Measurements from ENCODE around the gene ADCY1. TPM values are rescaled to one million over a fixed set of nuclear protein-coding genes. Genes with fewer than 3 reads are reported as not detected.

Gene ADCY1
- total RNA-seq, 1 donor from 2014 or later = 9.9 TPM

DNA sequence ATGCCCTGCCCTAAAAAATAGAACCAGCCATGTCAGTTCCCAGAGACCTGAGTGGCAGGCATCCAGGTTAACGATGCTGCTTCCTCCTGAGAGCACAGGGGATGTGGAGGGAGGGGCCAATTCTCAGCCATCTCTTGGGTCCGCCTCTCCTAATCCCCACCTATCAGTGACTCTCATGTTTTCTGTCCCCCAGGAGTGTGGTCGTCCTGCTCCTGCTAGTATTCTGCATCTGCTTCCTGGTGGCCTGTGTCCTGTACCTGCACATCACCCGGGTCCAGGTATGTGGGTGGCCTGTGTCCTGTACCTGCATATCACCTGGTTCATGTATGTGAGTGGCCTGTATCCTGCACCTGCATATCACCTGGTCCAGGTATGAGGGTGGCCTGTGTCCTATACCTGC is 105.3 kb downstream of the ADCY1 start:
- Histone ChIP-seq H3K27ac (ENCODE audit: low read depth, low read length) (no peak overlapping the region), H3K9me3 (ENCODE audit: control insufficient read depth in 3 of 3, low read length in 3 of 3) (no peaks in the 10 kb centered on the region), H3K36me3 (ENCODE audit: control insufficient read depth in 3 of 3, insufficient read depth in 3 of 3, low read length in 3 of 3) (peaks cover 0 to 11% (median 5%) of the 10 kb centered on the region in 3 donors), H3K4me1 (ENCODE audit: control insufficient read depth in 3 of 3, insufficient read depth in 3 of 3, low read length in 3 of 3) (no peaks in the 10 kb centered on the region), H3K9ac (ENCODE audit: low read depth in 1 of 3, low read length in 3 of 3) (no peak overlapping the region), H3K27me3 (ENCODE audit: control insufficient read depth in 3 of 3, insufficient read depth in 3 of 3, low read length in 3 of 3) (no peaks in the 10 kb centered on the region), H3K4me3 (ENCODE audit: low read length in 3 of 3) (no peak overlapping the region)

DNA sequence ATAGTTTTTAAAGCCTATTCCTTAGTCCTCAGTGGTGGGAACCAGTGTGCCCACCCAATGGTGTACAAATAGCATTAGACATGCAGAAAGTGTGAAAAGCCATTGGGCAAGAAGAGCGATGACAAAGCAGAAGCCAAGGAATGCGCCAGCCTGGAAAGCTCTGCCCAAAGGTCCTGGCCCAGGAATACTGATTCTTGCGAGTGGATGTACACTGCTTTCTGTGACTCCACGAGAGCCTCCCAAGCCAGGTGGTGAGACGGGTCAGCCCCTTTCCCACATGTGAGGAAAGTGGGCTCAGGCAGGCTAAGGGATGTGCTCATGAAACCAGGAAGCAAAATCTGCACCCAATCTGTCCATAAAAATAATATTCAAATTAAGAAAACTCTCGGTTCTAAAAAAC is 106.6 kb downstream of the ADCY1 start:
- Histone ChIP-seq H3K9me3 (ENCODE audit: control insufficient read depth in 3 of 3, low read length in 3 of 3) (no peaks in the 10 kb centered on the region), H3K9ac (ENCODE audit: low read depth in 1 of 3, low read length in 3 of 3) (no peak overlapping the region), H3K4me1 (ENCODE audit: control insufficient read depth in 3 of 3, insufficient read depth in 3 of 3, low read length in 3 of 3) (no peaks in the 10 kb centered on the region), H3K27me3 (ENCODE audit: control insufficient read depth in 3 of 3, insufficient read depth in 3 of 3, low read length in 3 of 3) (no peaks in the 10 kb centered on the region), H3K36me3 (ENCODE audit: control insufficient read depth in 3 of 3, insufficient read depth in 3 of 3, low read length in 3 of 3) (peaks cover 0 to 11% (median 7%) of the 10 kb centered on the region in 3 donors), H3K4me3 (ENCODE audit: low read length in 3 of 3) (no peak overlapping the region), H3K27ac (ENCODE audit: low read depth, low read length) (no peak overlapping the region)

DNA sequence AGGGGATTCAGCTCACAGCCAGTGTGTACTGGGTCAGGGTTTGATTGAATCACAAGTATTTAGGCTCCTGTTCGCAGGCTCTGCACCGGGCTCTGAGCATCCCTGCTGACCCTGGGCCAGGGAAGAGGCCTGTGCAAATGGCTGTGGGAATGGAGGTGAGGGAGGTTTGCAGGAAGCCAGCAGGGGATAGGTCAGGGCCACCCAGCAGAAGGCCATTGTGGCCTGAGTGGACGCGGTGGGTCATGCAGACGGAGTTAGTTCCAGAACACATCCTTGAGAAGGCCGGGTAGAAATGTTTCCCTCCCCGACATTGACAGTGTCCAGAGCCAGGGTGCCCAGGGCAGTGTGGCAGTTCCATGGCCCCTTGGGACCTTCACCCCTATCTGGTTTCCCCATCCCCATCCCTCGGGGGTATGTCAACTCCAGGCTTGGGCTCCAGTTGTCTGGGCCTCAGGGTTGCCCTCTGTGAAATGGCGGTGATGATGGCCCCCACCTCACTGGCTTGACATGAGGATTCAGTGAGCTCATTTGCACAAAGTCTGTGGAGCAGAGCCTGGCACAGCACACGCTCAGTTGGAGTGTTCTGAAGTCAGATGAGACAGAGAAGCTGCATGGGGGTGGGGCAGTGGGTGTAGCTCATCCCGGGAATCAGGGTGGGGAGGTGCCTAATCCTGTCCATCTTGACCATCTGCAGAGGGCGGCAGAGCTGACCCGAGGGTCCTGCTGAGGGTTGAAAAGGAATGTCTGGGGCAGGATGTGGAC is 107.6 kb downstream of the ADCY1 start:
- Histone ChIP-seq H3K27ac (ENCODE audit: low read depth, low read length) (no peak overlapping the region), H3K4me1 (ENCODE audit: control insufficient read depth in 3 of 3, insufficient read depth in 3 of 3, low read length in 3 of 3) (no peaks in the 10 kb centered on the region), H3K9ac (ENCODE audit: low read depth in 1 of 3, low read length in 3 of 3) (no peak overlapping the region), H3K4me3 (ENCODE audit: low read length in 3 of 3) (no peak overlapping the region), H3K36me3 (ENCODE audit: control insufficient read depth in 3 of 3, insufficient read depth in 3 of 3, low read length in 3 of 3) (peaks cover 4 to 18% (median 7%) of the 10 kb centered on the region in 3 donors), H3K27me3 (ENCODE audit: control insufficient read depth in 3 of 3, insufficient read depth in 3 of 3, low read length in 3 of 3) (no peaks in the 10 kb centered on the region), H3K9me3 (ENCODE audit: control insufficient read depth in 3 of 3, low read length in 3 of 3) (no peaks in the 10 kb centered on the region)

DNA sequence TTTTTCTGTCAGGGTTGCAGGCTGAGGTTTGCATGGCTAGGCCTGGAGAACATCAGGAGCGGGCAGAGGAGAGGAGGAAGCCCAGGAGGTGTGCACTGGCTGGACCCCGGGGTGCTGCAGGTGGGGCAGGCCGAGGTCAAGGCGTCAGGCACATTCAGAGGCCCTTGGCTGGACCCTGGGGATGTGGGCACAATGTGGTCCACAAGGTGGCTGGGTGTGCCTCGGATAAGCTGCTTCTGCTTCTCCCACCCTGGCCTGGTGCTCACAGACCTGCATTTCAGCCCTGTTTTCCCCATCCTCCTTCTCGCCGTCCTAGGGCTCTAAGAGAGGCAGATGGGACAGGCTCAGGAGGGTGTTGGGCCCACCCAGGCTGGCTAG is 108.2 kb downstream of the ADCY1 start:
- Histone ChIP-seq H3K36me3 (ENCODE audit: control insufficient read depth in 3 of 3, insufficient read depth in 3 of 3, low read length in 3 of 3) (peaks cover 7 to 19% (median 9%) of the 10 kb centered on the region in 3 donors), H3K4me3 (ENCODE audit: low read length in 3 of 3) (no peak overlapping the region), H3K27me3 (ENCODE audit: control insufficient read depth in 3 of 3, insufficient read depth in 3 of 3, low read length in 3 of 3) (no peaks in the 10 kb centered on the region), H3K9ac (ENCODE audit: low read depth in 1 of 3, low read length in 3 of 3) (no peak overlapping the region), H3K4me1 (ENCODE audit: control insufficient read depth in 3 of 3, insufficient read depth in 3 of 3, low read length in 3 of 3) (no peaks in the 10 kb centered on the region), H3K27ac (ENCODE audit: low read depth, low read length) (no peak overlapping the region), H3K9me3 (ENCODE audit: control insufficient read depth in 3 of 3, low read length in 3 of 3) (no peaks in the 10 kb centered on the region)

DNA sequence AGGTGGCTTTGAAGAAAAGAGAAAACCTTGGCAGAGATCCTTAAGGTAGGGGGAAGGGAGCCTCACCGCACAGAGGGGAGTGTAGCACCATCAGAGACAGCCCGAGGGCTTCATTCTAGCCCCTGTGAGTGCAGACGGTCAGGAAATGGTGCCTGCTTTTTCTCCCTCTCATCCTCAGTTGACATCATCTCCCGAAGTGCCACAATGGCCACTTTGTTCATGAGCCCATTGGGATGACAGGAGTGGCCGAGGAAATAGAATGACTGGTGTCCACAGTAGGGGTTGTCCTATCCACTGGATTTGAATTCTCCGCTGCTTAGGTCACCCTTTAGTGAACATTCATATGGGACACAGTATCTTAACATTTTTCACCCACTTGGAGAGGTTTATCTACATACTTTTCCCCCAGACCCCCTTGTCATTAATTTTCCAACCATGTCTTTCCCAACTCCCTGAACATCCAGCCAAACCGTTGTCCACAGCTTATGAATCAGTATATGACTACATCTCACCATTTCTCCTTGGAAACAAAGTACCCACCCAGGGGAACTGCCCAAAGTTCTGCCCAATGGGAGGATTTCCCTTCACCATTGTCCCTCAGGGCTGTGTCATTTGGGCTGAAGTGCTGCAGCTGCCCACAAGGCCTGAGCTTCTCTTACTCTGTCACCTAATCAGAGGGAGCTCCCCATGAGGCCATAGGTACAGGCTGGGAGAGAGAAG is 108.8 kb downstream of the ADCY1 start:
- Histone ChIP-seq H3K9ac (ENCODE audit: low read depth in 1 of 3, low read length in 3 of 3) (no peak overlapping the region), H3K4me3 (ENCODE audit: low read length in 3 of 3) (no peak overlapping the region), H3K36me3 (ENCODE audit: control insufficient read depth in 3 of 3, insufficient read depth in 3 of 3, low read length in 3 of 3) (peaks cover 9 to 20% (median 10%) of the 10 kb centered on the region in 3 donors), H3K27me3 (ENCODE audit: control insufficient read depth in 3 of 3, insufficient read depth in 3 of 3, low read length in 3 of 3) (no peaks in the 10 kb centered on the region), H3K27ac (ENCODE audit: low read depth, low read length) (no peak overlapping the region), H3K4me1 (ENCODE audit: control insufficient read depth in 3 of 3, insufficient read depth in 3 of 3, low read length in 3 of 3) (no peaks in the 10 kb centered on the region), H3K9me3 (ENCODE audit: control insufficient read depth in 3 of 3, low read length in 3 of 3) (no peaks in the 10 kb centered on the region)

DNA sequence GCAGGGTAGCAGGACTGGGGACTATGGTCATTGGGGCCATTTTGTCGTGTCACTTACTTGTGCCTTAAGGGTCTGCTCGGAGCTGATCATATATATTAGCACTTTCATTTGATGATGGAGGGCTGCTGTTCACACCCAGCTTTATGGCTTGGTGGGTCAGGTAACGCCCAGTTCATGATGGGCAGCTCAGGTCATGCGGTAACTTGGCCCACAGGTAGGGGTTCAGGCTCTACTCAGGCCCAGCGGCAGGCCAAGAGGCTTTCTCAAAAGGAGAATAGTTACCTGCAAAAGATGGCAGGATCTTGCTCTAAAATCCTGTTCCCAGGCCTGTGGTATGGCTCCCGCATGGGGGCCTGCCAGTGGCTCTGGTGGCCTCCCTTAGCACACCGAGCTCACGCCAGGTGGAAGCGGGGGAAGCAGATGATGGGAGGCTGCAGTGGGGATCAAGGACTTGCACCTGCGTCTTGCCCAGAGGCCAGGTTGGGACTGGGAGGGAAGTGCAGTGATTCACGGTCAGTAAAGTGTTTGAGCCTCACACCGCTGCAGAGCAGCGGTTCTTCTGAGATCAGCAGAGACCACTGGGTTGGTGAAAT is 109.5 kb downstream of the ADCY1 start:
- Histone ChIP-seq H3K9ac (ENCODE audit: low read depth in 1 of 3, low read length in 3 of 3) (no peak overlapping the region), H3K27me3 (ENCODE audit: control insufficient read depth in 3 of 3, insufficient read depth in 3 of 3, low read length in 3 of 3) (no peaks in the 10 kb centered on the region), H3K9me3 (ENCODE audit: control insufficient read depth in 3 of 3, low read length in 3 of 3) (no peaks in the 10 kb centered on the region), H3K27ac (ENCODE audit: low read depth, low read length) (no peak overlapping the region), H3K4me3 (ENCODE audit: low read length in 3 of 3) (no peak overlapping the region), H3K4me1 (ENCODE audit: control insufficient read depth in 3 of 3, insufficient read depth in 3 of 3, low read length in 3 of 3) (no peaks in the 10 kb centered on the region), H3K36me3 (ENCODE audit: control insufficient read depth in 3 of 3, insufficient read depth in 3 of 3, low read length in 3 of 3) (peaks cover 9 to 21% (median 9%) of the 10 kb centered on the region in 3 donors)

DNA sequence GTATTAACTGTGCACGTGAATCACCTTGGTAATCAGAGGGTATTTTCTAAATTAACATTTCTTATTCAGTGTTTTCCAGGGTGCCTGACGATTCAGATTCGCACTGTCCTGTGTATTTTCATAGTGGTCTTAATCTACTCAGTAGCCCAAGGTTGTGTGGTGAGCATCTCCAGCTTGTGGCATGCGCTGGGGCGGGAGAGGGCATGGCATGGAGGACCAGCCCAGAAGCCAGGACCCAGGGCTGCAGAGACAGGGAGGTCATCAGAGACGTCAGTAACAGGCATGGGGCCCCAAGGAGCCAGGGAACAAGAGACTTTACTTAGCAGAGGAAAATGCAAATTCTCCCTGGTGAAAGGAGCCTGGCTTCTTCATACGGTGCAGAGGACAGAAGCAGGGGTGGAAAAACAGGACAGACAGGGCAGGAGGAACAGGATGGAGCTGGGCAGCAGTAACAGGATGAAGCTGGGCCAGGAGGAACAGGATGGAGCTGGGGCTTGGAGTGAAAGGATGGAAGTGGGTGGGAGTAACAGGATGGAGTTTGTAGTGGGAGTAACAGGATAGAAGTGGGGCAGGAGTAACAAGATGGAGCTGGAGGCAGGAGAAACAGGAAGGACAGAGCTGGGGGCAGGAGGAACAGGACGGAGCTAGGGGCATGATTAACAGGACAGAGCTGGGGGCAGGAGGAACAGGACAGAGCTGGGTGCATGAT is 110.9 kb downstream of the ADCY1 start:
- Histone ChIP-seq H3K36me3 (ENCODE audit: control insufficient read depth in 3 of 3, insufficient read depth in 3 of 3, low read length in 3 of 3) (peaks cover 9 to 18% (median 11%) of the 10 kb centered on the region in 3 donors), H3K4me1 (ENCODE audit: control insufficient read depth in 3 of 3, insufficient read depth in 3 of 3, low read length in 3 of 3) (no peaks in the 10 kb centered on the region), H3K27ac (ENCODE audit: low read depth, low read length) (no peak overlapping the region), H3K9me3 (ENCODE audit: control insufficient read depth in 3 of 3, low read length in 3 of 3) (no peaks in the 10 kb centered on the region), H3K4me3 (ENCODE audit: low read length in 3 of 3) (no peak overlapping the region), H3K9ac (ENCODE audit: low read depth in 1 of 3, low read length in 3 of 3) (no peak overlapping the region), H3K27me3 (ENCODE audit: control insufficient read depth in 3 of 3, insufficient read depth in 3 of 3, low read length in 3 of 3) (no peaks in the 10 kb centered on the region)

DNA sequence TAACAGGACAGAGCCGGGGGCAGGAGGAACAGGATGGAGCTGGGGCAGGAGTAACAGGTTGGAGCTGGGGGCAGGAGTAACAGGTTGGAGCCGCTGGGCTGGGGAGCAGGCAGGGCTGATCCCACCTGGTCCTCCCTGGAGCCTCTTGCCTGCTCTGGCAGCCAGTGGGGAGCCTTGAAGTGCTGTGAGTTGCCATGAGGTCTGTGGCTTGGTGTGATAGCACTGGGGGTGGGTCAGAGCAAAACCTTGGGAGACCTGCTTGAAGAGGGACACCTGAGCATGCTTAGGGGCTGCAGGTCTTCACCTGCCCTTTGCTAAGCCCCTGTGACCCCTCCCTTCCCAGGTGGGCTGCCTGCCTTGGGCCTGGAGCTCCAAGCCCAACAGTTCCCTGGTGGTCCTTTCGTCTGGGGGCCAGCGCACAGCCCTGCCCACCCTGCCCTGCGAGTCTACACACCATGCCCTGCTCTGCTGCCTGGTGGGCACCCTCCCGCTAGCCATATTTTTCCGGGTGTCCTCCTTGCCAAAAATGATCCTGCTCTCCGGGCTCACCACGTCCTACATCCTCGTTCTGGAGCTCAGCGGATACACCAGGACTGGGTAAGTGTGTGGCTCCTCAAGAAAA is 111.6 kb downstream of the ADCY1 start:
- no peaks in the 10 kb centered on the region for H3K4me1 ChIP-seq (ENCODE audit: control insufficient read depth in 3 of 3, insufficient read depth in 3 of 3, low read length in 3 of 3)
- no peak overlapping the region for H3K4me3 ChIP-seq (ENCODE audit: low read length in 3 of 3)
- H3K9me3 ChIP-seq (ENCODE audit: control insufficient read depth in 3 of 3, low read length in 3 of 3) = no peaks in the 10 kb centered on the region
- H3K27me3 ChIP-seq (ENCODE audit: control insufficient read depth in 3 of 3, insufficient read depth in 3 of 3, low read length in 3 of 3) = no peaks in the 10 kb centered on the region
- no peak overlapping the region for H3K9ac ChIP-seq (ENCODE audit: low read depth in 1 of 3, low read length in 3 of 3)
- peaks cover 9 to 19% (median 11%) of the 10 kb centered on the region in 3 donors for H3K36me3 ChIP-seq (ENCODE audit: control insufficient read depth in 3 of 3, insufficient read depth in 3 of 3, low read length in 3 of 3)
- no peak overlapping the region for H3K27ac ChIP-seq (ENCODE audit: low read depth, low read length)

DNA sequence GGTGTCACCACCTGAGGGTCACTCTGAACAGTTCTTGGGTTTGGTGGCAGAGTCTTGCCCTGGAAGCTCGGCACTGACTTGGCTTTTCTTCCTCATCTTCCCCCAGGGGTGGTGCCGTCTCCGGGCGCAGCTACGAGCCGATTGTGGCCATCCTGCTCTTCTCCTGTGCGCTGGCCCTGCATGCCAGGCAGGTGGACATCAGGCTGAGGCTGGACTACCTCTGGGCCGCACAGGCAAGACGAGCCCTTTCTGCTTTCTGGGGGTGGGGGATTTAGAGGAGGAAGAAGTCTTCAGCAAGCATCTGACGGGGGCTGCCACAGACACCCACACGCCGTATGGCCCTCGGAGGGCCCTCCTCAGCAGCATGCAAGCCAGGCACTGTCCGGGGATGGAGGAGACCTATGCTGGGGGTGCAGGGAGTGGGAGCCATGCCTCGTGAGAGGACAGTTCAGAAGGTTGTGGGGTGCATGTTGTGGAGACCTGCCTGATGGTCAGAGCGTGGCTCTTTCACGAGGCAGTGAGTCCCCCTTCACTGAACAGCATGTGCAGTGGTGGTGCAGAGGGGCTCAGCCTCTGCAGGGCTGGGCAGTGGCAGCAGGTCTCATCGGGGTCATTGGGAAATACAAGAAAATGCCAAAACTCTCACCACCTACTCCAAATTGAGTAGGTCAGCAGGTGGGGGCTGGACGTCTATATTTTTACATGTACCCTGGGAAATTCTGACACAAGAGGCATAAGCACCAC is 112.4 kb downstream of the ADCY1 start:
- Histone ChIP-seq H3K4me1 (ENCODE audit: control insufficient read depth in 3 of 3, insufficient read depth in 3 of 3, low read length in 3 of 3) (no peaks in the 10 kb centered on the region), H3K27me3 (ENCODE audit: control insufficient read depth in 3 of 3, insufficient read depth in 3 of 3, low read length in 3 of 3) (no peaks in the 10 kb centered on the region), H3K27ac (ENCODE audit: low read depth, low read length) (no peak overlapping the region)

More for the DNA sequence above, 112.4 kb downstream of the ADCY1 start:
- no peak overlapping the region for H3K4me3 ChIP-seq (ENCODE audit: low read length in 3 of 3)
- peaks cover 9 to 20% (median 11%) of the 10 kb centered on the region in 3 donors for H3K36me3 ChIP-seq (ENCODE audit: control insufficient read depth in 3 of 3, insufficient read depth in 3 of 3, low read length in 3 of 3)
- no peaks in the 10 kb centered on the region for H3K9me3 ChIP-seq (ENCODE audit: control insufficient read depth in 3 of 3, low read length in 3 of 3)
- no peak overlapping the region for H3K9ac ChIP-seq (ENCODE audit: low read depth in 1 of 3, low read length in 3 of 3)
